GM13977 (cell line): ENCODE results near the gene DPYSL5.
"Not testable (repeated sequence)": the region's sequence is repeated elsewhere in the genome, so short reads cannot be mapped to it uniquely, and the experiment has no call there.

Experiments used
- DNase-seq: peaks from one replicate; pipeline ENCODE4 v3.0.0; 2012; ENCODE audit warnings: low spot score
- in situ Hi-C: fragments of 300-500 bp; cut with MboI; formaldehyde crosslinking; loops from one replicate; pipeline ENCODE4 v1.12.0; 2022; ENCODE audit warnings: low sequenced_read_pairs, low pct_unique_long_range_greater_than_20kb, mixed read lengths, inconsistent platforms; ENCODE audit not compliant: unreplicated experiment
- TF ChIP-seq, protein P1 (sequence below): IDR thresholded peaks from 2 replicates; pipeline ENCODE4 v1.5.1; 2012; ENCODE audit warnings: mild to moderate bottlenecking, control low read depth; ENCODE audit not compliant: insufficient read depth; ENCODE audit errors: extremely low read depth, missing control alignments

Gene DPYSL5

DNA sequence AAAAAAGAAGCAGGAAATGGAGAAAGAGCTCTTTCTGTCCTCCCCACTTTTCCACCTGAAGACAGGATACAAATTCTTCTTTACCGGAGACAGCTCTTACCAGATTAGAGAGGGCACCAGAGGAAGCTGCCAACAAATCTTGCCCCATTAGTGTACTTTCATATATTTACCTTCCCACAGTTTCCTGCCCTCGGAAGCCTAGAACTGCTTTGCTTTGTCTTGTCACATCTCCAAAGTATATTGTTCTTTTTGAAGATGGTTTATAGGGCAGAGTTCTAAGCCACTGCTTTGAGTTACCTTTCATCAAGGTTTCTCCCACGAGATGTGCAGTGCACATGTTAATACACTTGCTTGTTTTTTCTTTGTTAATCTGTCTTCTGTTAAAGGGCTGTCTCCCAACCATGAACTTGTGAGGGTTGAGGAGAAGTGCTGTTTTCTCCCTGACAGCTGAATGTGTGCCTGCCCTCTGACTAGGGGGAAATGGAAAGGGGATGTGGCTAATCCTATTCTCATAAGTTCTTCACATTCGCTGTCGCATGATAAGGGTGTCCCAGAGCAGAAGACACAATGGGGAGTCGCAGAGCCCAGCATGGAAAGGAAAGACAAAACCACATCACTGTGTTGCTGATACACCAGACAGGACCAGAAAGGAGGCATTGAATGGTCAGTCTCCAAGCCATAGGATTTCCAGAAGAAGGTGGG, 37.9 kb upstream of the DPYSL5 start:
- TF ChIP-seq, protein P1, sequence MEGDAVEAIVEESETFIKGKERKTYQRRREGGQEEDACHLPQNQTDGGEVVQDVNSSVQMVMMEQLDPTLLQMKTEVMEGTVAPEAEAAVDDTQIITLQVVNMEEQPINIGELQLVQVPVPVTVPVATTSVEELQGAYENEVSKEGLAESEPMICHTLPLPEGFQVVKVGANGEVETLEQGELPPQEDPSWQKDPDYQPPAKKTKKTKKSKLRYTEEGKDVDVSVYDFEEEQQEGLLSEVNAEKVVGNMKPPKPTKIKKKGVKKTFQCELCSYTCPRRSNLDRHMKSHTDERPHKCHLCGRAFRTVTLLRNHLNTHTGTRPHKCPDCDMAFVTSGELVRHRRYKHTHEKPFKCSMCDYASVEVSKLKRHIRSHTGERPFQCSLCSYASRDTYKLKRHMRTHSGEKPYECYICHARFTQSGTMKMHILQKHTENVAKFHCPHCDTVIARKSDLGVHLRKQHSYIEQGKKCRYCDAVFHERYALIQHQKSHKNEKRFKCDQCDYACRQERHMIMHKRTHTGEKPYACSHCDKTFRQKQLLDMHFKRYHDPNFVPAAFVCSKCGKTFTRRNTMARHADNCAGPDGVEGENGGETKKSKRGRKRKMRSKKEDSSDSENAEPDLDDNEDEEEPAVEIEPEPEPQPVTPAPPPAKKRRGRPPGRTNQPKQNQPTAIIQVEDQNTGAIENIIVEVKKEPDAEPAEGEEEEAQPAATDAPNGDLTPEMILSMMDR: no peak
- no peak for DNase-seq
- in situ Hi-C loops: no loop called here

DNA sequence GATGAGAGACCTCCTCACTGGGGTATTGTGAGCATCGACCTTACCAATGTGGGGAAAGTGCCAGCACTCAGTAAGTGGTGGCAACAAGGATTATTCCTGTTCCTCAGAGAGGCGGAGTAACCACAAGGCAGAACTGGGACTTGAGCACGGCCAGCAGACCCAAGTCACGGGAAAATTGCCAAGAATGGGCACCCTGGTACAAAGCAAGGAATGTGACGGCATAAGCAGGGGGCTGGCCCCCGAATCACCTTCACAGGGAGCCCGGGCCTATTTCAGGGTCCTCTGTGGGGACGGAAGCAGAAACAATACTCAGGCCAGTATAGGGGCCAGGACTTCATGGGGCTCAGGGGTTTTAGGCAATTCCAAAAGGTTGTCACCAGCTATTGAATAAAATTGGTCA, 36.7 kb upstream of the DPYSL5 start:
- in situ Hi-C loops: no loop called here
- TF ChIP-seq, protein P1: no peak
- no peak for DNase-seq

DNA sequence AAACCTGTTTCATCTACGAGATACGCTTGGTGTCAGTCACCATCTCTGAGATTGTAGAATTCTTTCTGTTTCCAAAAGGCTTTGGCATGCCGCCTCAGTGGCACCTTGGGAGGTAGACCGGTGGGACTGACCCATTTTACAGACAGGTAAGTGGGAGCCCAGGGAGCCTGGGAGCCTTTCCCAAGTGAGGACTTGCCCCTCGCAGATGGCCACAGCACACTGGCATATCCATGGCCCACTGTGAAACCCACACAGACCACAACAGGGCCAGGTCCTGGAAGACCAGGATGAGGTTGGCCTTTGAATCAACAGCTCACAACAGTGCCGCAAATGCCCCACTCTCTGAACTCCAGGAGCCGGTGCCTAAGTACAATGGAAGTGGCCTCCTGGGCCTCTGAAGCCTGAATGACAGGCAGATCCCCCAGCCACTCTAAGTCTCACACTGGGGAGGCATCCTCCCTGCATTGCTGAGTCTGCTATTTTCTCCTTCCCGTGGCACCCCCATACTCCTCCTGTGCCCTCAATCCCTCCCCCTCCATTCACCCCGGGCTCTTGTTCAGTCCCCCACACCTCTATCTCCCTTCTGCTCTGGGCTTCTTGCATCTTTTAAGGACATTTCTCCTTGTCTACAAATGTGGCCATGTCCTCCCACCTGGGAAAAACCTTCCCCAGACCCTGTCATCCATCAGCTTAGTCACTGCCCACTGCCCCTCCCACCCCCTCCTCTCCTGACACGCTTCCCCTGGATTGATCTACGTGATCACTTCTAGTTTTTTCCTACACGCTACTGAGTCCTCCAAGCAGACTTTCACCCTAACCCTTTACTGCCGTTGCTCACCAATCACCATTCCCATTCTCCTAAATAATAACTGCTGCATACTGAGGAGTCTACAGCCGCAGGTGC, 35.9 kb upstream of the DPYSL5 start:
- in situ Hi-C loops: no loop called here
- DNase-seq: no peak
- TF ChIP-seq, protein P1: no peak

DNA sequence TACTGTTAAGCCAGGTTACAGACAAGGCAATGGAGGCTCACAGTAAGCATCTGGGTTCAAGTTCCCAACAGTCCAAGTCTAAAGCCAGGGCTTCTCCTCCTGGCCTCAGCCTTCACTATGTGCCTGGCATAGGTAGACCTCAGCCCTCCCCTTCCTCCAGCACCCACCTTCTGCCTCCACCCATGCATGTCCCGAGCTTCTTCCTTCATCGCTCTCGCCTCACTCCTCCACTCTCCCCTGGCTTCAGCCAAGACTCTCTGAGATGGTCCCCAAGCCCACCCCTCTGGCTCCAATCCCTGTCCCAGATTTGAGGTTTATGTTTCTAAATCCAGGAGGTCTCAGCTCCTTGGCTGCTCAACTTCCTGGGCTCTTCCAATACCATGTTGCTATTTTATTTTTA, 35.2 kb upstream of the DPYSL5 start:
- TF ChIP-seq, protein P1: no peak
- in situ Hi-C loops: no loop called here

DNA sequence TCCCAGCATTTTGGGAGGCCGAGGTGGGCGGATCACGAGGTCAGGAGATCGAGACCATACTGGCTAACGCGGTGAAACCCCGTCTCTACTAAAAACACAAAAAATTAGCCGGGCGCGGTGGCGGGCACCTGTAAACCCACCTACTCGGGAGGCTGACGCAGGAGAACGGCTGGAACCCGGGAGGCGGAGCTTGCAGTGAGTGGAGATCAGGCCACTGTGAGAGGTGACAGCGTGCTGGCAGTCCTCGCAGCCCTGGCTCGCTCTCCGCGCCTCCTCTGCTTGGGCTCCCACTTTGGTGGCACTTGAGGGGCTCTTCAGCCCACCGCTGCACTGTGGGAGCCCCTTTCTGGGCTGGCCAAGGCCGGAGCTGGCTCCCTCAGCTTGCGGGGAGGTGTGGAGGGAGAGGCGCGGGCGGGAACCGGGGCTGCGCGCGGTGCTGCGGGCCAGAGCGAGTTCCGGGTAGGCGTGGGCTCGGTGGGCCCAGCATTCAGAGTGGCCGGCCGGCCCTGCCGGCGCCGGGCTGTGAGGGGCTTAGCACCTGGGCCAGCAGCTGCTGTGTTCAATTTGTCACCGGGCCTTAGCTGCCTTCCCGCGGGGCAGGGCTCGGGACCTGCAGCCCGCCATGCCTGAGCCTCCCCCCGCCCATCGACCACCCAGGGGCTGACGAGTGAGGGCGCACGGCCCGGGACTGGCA, 33.7 kb upstream of the DPYSL5 start:
- in situ Hi-C loops, DNase-seq: not testable (repeated sequence)

More for the DNA sequence above, 35.2 kb upstream of the DPYSL5 start:
- no peak for DNase-seq

DNA sequence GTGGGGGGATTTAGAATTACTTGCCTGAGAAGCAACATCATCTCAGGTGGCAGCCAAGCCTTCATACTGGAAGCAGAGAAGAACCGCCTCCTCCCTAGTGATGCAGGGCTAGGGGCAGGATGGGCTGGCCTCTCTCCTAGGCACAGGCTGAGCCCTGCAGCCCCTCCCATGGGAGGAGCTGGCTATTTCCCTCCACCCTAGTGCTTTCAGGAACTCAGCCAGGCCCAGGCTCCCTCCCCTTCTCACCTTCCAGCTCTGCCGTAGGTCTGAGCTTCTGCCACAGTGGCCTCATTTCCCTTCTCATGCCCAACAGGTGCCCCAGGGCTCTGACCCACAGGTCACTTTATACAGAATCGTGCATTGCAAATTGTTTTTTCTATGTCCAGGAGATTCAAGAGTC, 31.0 kb upstream of the DPYSL5 start:
- TF ChIP-seq, protein P1: no peak
- in situ Hi-C loops: no loop called here
- DNase-seq: no peak

DNA sequence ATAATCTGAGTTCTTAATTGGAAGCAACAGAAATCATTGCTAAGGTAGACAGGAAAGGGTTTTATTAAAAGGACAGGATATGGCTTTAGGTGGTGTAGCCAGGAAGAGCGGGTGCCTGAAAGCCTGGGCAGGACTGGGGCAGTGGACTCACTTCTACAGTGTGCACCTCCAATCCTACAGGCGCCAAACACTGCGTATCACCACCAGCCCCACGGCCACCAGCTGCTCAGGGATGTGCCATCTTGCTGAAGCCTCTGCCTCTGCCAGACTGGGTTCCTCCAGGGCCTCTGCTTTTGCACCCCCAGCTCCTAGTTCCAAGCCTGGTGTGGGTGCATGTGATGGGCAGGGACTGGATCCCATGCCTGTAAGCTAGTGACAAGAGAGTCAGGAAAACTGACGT, 29.7 kb upstream of the DPYSL5 start:
- in situ Hi-C loops: no loop called here
- TF ChIP-seq, protein P1: no peak
- no peak for DNase-seq
